ENCODE data around the gene CDC5L.
A peak's percentile ranks its signal among the peaks of the same experiment; 100 is the strongest.

- TF ChIP-seq CTCF (IDR thresholded peaks at IDR 0.05): peak; percentile 35 to 77 (median 62)
- no peak for TF ChIP-seq POLR2AphosphoS5 (IDR thresholded peaks at IDR 0.05; ENCODE audit: insufficient read depth in 1 of 2, low read depth in 1 of 2)
- TF ChIP-seq POLR2A (IDR thresholded peaks at IDR 0.05): no peak
Observed at GRCh38 chr6:44456070-44456965, 68.8 kb downstream of the CDC5L start.
